ENCODE data around the gene GFER.
A peak's percentile ranks its signal among the peaks of the same experiment; 100 is the strongest.

The GFER gene

DNA sequence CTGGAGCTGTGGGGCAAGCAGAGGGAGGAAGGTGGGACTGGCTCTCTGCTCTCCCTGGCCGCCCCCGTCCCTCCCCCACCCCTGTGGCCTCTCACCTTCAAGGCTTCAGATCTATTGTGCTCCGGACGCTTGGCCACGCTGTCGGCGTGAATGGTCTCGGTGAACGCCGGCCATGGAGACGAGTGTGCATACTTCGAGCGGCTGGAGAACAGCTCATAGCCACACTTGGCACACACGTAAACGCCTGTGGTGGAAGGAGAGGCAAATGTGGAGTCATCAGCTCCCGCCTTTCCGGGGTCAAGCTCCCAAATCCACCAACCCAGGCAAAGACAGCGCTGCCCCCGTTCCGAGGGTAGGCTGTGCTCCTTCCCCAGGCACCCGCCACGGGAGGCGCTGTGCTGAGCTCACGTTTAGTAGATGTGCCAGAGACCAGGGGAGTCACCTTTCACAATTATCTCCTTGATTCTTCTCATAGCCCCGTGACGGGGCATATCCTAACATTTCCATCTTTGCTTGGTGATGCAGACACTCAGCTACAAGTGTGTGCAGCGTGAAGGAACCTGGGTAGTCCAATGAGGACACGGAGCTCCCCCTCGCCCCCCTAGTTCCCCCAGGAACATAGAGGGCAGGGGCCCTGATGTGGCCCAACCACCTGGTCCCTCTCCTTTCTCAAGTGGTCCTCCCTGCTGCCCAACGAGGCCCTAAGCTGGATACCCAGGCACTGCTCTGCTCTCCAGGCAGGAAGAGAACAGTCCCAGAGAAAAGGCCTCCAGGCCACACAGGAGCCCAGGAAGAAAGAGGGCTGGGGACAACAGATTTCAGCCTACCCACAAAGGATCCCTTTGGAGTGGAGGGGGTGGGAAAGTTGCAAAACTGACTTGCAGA, 42.6 kb upstream of the GFER start:
- peak overlapping the region; percentile 91 for H3K4me3 ChIP-seq (ENCODE audit: low read depth, low read length)
- in situ Hi-C loops (cut with HindIII; ENCODE audit: low sequenced_read_pairs) = no loop called here
- TF ChIP-seq, protein P1, sequence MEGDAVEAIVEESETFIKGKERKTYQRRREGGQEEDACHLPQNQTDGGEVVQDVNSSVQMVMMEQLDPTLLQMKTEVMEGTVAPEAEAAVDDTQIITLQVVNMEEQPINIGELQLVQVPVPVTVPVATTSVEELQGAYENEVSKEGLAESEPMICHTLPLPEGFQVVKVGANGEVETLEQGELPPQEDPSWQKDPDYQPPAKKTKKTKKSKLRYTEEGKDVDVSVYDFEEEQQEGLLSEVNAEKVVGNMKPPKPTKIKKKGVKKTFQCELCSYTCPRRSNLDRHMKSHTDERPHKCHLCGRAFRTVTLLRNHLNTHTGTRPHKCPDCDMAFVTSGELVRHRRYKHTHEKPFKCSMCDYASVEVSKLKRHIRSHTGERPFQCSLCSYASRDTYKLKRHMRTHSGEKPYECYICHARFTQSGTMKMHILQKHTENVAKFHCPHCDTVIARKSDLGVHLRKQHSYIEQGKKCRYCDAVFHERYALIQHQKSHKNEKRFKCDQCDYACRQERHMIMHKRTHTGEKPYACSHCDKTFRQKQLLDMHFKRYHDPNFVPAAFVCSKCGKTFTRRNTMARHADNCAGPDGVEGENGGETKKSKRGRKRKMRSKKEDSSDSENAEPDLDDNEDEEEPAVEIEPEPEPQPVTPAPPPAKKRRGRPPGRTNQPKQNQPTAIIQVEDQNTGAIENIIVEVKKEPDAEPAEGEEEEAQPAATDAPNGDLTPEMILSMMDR (IDR thresholded peaks at IDR 0.05; ENCODE audit: low read depth, low read length, missing control alignments) = peak; percentile 75
- peak; percentile 91 for DNase-seq (ENCODE audit: low read depth)

- in situ Hi-C loops (cut with HindIII; ENCODE audit: low sequenced_read_pairs) = no loop called here
- TF ChIP-seq, protein P1 (IDR thresholded peaks at IDR 0.05; ENCODE audit: low read depth, low read length, missing control alignments) = no peak
- H3K4me3 ChIP-seq (ENCODE audit: low read depth, low read length) = peak overlapping the region; percentile 91
- no peak for DNase-seq (ENCODE audit: low read depth)
These were observed 41.8 kb upstream of the GFER start for GRCh38 chr16:1942047-1942809.

DNA sequence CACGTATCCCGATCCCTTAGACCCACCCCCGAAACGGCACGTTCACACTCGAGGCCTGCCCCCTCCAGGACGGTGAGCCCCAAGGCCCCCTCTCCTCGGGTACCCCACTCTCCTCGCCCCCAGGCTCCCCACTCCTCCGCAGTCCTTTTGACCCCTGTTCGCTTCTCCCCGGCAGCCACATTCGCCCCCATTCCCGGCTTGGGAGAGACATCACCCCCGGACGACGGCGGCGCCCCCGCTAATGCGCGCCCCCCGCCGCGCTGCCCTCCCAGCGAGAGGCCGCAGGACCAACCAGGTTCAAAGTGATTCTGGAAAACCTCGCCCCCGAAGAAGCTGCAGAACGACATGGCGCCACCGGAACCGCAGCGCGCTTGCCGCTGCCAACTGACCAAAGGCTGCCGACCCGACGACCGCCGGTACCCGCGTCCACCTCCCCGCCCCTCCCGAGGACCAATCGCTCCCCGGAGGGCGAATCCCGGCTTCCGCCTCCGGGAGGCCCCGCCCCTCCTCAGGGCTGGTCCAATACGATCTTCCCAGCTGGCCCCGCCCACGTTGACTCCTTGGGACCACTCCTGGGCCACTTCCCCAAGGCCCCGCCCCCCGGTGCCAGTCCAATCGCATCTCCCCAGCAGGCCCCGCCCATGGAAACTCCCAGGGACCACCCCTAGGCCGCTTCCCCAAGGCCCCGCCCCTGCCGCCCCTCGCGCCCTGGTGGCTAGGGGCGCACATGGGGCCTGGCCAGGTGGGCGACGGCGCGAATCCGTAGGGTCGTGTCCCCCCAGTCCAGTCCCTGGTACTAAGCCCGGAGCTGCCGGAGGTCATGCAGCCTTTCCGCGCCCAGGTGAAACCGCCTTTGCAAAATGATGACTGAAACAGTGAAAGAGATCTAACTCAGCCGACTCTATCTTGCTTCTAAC, 40.9 kb upstream of the GFER start, which contains the start of gene MSRB1:
Gene MSRB1 (minus strand): TSS at position 390 of the 917 bp plus-strand sequence. CDS start 43 bp downstream, at position 347.
- H3K4me3 ChIP-seq (ENCODE audit: low read depth, low read length) = peak within 1 kb of the TSS; percentile 91
- TF ChIP-seq, protein P1 (IDR thresholded peaks at IDR 0.05; ENCODE audit: low read depth, low read length, missing control alignments) = no peak
- DNase-seq (ENCODE audit: low read depth) = peak; percentile 96
- in situ Hi-C loops (cut with HindIII; ENCODE audit: low sequenced_read_pairs) = no loop called here

DNA sequence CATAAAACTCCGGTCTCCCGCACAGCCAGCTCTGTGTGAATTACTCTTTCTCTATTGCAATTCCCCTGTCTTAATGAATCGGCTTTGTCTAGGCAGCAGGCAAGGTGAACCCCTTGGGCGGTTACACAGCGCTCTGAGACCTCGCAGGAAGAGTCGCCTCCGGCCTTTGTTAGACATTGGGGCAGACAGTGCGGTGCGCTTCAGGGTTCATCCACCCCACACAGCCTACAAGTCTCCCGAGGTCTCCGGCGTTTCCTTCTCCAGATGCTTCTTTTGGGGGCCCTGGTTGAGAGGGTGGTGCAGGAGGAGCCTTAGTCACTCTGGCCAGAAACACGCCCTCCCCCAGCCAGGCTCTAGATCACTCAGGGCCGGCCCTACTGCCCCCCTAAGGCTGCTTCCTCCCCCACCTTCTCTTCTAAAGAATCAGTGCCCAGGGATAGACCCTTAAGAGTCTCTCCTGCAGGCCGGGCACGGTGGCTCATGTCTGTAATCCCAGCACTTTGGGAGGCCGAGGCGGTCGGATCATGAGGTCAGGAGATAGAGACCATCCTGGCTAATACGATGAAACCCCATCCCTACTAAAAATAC, 39.3 kb upstream of the GFER start:
- no peak overlapping the region for H3K4me3 ChIP-seq (ENCODE audit: low read depth, low read length)
- in situ Hi-C loops (cut with HindIII; ENCODE audit: low sequenced_read_pairs) = no loop called here
- DNase-seq (ENCODE audit: low read depth) = no peak
- TF ChIP-seq, protein P1 (IDR thresholded peaks at IDR 0.05; ENCODE audit: low read depth, low read length, missing control alignments) = no peak

DNA sequence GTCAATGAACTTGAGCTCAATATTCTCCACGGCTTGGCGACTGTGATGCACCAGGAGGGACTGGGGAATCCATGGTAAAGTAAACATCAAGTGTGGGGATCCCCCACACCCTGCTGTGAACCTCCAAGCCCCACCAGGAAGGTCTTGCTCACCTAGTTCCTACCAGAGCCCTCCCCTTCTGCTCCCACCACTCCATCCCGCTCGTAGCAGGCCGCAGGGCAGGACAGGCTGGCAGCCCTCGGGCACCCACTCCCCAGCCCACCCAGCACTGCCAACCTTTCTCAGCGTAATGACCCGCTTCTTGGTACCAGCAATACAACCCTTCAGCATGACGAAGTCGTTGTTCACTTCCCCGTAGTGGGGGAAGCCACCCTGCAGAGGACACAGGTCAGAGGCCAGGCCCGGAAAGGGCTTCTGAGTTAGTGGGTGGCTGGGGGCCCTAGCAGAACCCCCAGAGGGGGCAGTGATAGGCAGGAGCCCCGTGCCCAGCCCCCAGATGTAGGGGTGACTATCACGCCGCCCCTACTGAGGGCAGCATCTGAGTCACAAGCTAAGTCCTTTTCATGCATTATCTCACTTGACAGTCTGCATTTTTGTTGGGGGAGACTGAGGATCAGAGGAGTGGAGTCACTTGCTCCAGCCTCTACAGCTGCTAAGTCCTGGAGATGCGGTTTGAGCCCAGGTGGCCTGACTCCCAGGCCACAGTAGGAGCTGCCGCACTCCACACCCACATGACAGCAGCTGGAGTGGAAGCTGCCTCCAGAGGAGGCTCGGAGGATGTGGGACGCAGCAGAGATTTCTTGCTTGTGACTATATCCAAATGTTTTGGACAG, 38.2 kb upstream of the GFER start:
- H3K4me3 ChIP-seq (ENCODE audit: low read depth, low read length) = no peak overlapping the region
- no peak for DNase-seq (ENCODE audit: low read depth)
- TF ChIP-seq, protein P1 (IDR thresholded peaks at IDR 0.05; ENCODE audit: low read depth, low read length, missing control alignments) = no peak
- in situ Hi-C loops (cut with HindIII; ENCODE audit: low sequenced_read_pairs) = no loop called here
